Chondrocyte (in vitro differentiated cells): Measurements from ENCODE around the gene CHADL. TPM values are rescaled to one million over a fixed set of nuclear protein-coding genes. Genes with fewer than 3 reads are reported as not detected.

Source experiments
- DNase-seq: peaks from one replicate; pipeline ENCODE4 v3.0.0; 2021; ENCODE audit warnings: mixed read lengths, low spot score
- H3K27ac Mint-ChIP-seq: one replicate; pipeline ENCODE4 v1.8.0; 2021; ENCODE audit warnings: mild to moderate bottlenecking, moderate library complexity, mixed read lengths; ENCODE audit not compliant: unreplicated experiment
- H3K27me3 Mint-ChIP-seq: 2 replicates; pipeline ENCODE4 v1.8.0; 2021; ENCODE audit warnings: low read depth, mixed read lengths
- H3K36me3 Mint-ChIP-seq: 2 replicates; pipeline ENCODE4 v1.8.0; 2021; ENCODE audit warnings: low read depth, mixed read lengths
- H3K4me1 Mint-ChIP-seq: 2 replicates; pipeline ENCODE4 v1.8.0; 2021; ENCODE audit warnings: low read depth, mild to moderate bottlenecking, mixed read lengths
- H3K4me3 Mint-ChIP-seq: one replicate; pipeline ENCODE4 v1.8.0; 2021; ENCODE audit warnings: mild to moderate bottlenecking, moderate library complexity, mixed read lengths; ENCODE audit not compliant: unreplicated experiment
- H3K9me3 Mint-ChIP-seq: 2 replicates; pipeline ENCODE4 v1.8.0; 2021; ENCODE audit warnings: low read depth, mixed read lengths
- CTCF ChIP-seq: fragments of 200-600 bp; sonication (generic); IDR thresholded peaks from 2 replicates; pipeline ENCODE4 v1.5.0; 2021; ENCODE audit warnings: antibody characterized with exemption, mild to moderate bottlenecking, moderate library complexity
- total RNA-seq: library from RNA; stranded (reverse); gene quantifications from 3 replicates; pipeline ENCODE4 v1.2.1, GENCODE V29; 2021

Gene CHADL
- total RNA-seq, 1 donor from 2014 or later: 1.3 TPM

GRCh38 chr22:41256254-41257253, 15.8 kb upstream of the CHADL start:
- H3K36me3 Mint-ChIP-seq: peaks cover 17% of the 10 kb centered on the region
- H3K27ac Mint-ChIP-seq: peak overlapping the region; percentile 77
- TF ChIP-seq CTCF: peak; percentile 46
- H3K4me1 Mint-ChIP-seq: peaks cover 15% of the 10 kb centered on the region
- no peak for DNase-seq
- no peaks in the 10 kb centered on the region for H3K9me3 Mint-ChIP-seq
- H3K27me3 Mint-ChIP-seq: no peaks in the 10 kb centered on the region
- no peak overlapping the region for H3K4me3 Mint-ChIP-seq

- Mint-ChIP-seq H3K36me3 (peaks cover 24% of the 10 kb centered on the region), H3K4me1 (peaks cover 15% of the 10 kb centered on the region), H3K27me3 (no peaks in the 10 kb centered on the region), H3K27ac (no peak overlapping the region), H3K9me3 (no peaks in the 10 kb centered on the region), H3K4me3 (no peak overlapping the region)
- no peak for TF ChIP-seq CTCF
- DNase-seq: no peak
Measured at GRCh38 chr22:41254230-41254629, 13.5 kb upstream of the CHADL start.

- no peak overlapping the region for H3K4me3 Mint-ChIP-seq
Measured at GRCh38 chr22:41252365-41252764, 11.6 kb upstream of the CHADL start.

GRCh38 chr22:41250127-41250526, 9.4 kb upstream of the CHADL start:
- TF ChIP-seq CTCF: no peak
- Mint-ChIP-seq H3K9me3 (no peaks in the 10 kb centered on the region), H3K27me3 (no peaks in the 10 kb centered on the region), H3K4me1 (no peaks in the 10 kb centered on the region), H3K36me3 (peaks cover 26% of the 10 kb centered on the region), H3K27ac (no peak overlapping the region), H3K4me3 (no peak overlapping the region)
- DNase-seq: no peak

More at GRCh38 chr22:41252365-41252764, 11.6 kb upstream of the CHADL start:
- no peaks in the 10 kb centered on the region for H3K9me3 Mint-ChIP-seq
- TF ChIP-seq CTCF: no peak
- H3K36me3 Mint-ChIP-seq: peaks cover 29% of the 10 kb centered on the region
- H3K27ac Mint-ChIP-seq: no peak overlapping the region
- no peaks in the 10 kb centered on the region for H3K27me3 Mint-ChIP-seq
- H3K4me1 Mint-ChIP-seq: peaks cover 14% of the 10 kb centered on the region
- no peak for DNase-seq

- no peaks in the 10 kb centered on the region for H3K4me1 Mint-ChIP-seq
- no peaks in the 10 kb centered on the region for H3K27me3 Mint-ChIP-seq
- peaks cover 27% of the 10 kb centered on the region for H3K36me3 Mint-ChIP-seq
- no peak for DNase-seq
- H3K27ac Mint-ChIP-seq: no peak overlapping the region
- H3K4me3 Mint-ChIP-seq: no peak overlapping the region
- H3K9me3 Mint-ChIP-seq: no peaks in the 10 kb centered on the region
- TF ChIP-seq CTCF: no peak
Measured at GRCh38 chr22:41249442-41249841, 8.7 kb upstream of the CHADL start.
